ENCODE results near the gene MITF.

Gene MITF

DNA sequence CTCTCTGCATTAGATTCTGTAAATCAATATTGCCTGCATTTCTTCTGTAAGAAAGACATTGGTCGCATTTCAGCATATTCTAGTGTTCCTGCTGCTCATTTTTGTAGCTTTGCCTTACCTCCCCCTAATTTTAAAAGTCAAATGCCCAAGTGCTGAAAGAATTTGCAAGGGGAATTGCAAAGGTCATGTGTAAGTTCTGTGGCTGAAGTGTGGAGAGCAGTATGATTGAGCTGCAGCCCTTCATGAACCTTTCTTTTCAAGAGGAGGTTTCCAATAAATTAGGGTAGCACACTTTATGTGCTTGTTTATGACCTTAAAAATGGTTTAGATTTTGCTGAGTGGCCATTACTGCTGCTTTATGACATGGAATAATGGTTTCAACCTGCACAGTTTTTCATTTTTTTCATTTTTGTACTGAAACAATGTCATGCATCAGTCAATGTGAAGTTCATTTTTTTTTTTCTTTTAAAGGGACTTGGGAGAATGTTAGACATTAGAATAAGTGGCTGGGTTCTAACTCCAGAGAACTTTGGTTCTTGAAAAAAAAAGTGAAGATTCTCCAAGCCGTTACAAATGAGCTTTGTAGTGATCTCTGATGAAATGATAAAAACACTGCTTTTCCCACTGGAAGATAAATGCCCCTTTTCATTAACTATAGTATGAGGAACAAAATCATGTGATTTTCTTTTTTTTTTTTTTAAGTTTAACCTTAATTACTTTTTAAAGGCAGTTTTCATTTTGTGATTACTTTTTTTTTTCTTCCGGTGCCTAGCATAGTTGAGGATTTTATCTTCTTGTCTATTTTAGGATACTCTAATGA, 99.6 kb downstream of the MITF start:
- no peak for DNase-seq (ENCODE audit: low spot score)

DNA sequence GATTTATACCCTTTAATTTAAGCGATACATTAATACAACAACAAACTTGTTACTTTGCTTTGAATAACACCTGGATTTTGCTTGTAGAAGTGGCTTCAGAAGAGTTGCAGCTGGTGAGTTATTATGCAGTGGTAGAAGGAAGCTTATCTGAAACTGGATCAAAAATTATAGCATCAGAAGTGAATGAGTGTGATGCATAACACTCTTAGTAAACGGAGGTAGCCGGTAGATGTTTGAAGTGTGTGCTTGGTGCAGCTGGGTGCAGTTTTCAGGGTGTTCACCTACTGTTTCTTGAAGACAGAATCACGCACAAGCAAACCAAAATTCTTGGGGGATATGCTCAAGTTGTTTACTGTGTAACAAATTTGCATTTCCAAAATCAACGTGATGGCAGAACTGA, 103.1 kb downstream of the MITF start:
- DNase-seq (ENCODE audit: low spot score): no peak

DNA sequence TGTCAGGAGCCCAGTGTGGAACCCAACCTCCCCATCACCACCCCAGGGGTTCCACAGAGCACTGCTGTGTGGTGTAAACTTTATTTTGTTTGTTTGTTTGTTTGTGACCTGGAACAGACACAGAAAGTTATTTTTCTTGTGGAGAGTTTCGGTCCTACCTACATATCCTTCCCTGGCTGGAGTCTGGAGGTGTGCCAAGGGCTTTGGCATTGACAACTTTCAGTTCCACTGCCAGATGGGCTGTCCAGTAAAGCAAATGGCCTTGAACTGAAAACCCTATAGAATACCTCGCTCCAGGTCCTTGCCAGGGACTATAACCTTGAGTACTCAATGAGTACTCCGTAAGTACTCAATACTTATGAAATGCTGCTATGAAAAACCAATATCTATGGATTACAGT, 103.5 kb downstream of the MITF start:
- no peak for DNase-seq (ENCODE audit: low spot score)

DNA sequence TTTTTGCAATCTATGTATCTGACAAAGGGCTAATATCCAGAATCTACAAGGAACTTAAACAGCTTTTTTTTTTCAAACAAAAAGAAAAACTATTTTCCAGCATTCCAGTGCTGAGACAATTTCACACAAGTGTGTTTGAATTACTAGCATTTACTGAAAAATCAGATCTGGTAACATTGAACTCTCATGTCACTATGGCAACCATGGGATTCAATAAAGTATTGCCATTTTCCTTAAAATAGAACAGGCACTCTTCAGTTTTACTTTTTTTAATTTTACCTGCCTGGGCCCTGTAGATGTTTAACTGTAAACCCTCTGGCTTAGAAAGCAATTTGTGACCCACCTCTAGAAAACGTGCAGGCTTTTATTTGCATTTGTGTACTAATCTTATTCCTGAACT, 105.4 kb downstream of the MITF start:
- DNase-seq (ENCODE audit: low spot score): no peak

DNA sequence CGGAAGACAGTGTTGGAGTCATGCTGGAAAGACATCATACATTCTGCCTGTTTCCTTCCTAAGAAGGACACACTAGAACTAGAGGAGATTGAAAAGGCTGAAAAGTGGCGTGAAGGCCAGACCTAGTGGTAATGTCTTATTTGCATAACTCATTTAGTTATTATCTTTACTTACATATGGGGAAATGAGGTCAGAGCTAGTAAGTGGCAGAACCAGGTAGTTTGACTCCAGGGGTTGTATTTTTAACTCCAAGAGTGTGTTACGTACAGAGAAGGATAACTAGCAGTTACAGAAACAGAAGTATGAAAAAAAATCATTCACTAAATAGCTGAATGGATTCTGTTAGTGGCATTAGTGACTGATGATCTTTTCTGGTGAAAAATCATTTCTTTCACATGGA, 108.0 kb downstream of the MITF start:
- DNase-seq (ENCODE audit: low spot score): no peak

DNA sequence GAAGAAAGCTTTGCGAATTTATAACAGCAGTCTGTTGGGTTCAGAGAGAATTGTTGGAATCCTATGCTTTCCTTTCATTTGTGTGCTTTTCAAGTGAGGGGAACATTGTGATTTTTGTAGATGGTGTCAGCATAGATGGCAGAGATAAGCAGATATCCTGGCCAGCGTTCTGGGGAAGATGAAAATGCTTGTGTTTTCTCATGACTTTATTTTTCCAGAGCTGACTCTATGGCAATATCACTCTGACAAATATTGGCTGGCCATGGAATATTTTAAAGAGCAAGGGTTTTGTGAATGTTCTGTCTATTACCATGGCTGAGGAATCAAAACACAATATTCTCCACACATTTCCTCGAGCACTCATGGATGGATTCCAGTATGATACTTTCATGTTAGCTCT, 108.8 kb downstream of the MITF start:
- no peak for DNase-seq (ENCODE audit: low spot score)

DNA sequence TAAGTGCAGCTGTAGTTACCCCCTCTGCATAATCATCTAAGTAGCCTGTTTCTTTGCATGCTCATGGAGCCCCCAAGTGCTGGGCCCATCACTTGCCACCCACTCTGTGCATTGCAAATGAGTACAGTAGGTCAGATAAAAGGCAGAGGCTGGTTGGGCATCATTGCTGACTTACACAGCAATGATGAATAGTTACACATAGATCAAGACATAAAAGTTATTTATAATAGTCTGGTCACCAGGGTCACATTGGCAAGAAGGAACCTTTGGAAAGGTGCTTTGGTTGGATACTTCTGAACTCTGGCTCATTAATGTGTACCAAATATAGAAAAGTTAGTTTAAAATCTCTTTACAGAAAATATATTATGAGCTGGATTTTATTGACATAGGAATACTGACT, 111.6 kb downstream of the MITF start:
- no peak for DNase-seq (ENCODE audit: low spot score)

DNA sequence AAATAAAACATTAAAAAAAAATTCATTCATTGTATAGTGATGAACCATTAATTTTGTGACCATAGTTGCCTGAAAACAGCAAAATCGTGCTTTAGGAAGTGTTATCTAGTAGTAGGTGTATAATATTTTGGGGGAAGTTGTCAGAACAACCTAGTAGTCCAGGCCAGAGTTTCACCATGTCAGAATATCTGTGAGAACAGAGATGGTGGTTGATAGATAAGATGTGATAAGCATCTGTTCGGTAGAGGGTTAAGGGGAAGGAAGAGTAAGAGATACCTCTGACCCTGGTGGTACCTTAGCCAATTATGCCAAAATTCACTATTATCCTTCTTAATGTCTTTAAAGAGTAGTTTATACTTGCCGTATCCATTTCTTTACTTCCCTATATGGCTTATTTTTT, 113.8 kb downstream of the MITF start:
- no peak for DNase-seq (ENCODE audit: low spot score)

DNA sequence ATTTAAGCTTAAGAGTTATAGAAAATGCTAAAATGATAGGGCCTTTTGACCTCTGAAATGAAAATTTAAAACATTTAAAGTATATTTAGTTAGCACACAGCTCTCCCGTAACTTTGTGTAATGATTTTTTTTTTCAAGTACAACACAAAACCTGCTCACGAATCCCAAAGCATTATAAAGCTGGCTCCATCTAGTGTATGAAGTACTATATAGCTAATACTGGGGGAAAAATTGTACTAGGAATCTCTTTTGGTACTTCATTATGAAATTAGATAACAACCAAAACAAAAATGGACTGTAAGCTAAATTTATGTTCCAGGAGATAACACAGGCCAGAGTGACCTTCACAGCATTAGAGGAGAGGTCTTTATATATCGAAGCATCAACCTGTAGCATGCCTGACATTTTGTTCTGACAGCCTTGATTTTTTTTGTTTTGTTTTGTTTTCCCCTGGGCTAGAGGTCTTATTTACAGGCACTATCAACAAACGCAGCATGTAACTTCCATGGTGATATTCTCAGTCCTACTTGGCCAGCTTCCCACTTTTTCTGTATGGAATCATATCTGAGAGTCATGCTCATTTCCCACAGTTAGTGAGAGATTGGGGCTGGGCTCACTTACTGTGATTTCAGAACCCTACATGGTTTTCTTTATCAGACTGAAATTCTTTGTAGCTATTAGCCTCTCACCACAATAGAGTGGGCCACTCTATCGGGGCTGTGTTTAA, 116.3 kb downstream of the MITF start:
- DNase-seq (ENCODE audit: low spot score): no peak

DNA sequence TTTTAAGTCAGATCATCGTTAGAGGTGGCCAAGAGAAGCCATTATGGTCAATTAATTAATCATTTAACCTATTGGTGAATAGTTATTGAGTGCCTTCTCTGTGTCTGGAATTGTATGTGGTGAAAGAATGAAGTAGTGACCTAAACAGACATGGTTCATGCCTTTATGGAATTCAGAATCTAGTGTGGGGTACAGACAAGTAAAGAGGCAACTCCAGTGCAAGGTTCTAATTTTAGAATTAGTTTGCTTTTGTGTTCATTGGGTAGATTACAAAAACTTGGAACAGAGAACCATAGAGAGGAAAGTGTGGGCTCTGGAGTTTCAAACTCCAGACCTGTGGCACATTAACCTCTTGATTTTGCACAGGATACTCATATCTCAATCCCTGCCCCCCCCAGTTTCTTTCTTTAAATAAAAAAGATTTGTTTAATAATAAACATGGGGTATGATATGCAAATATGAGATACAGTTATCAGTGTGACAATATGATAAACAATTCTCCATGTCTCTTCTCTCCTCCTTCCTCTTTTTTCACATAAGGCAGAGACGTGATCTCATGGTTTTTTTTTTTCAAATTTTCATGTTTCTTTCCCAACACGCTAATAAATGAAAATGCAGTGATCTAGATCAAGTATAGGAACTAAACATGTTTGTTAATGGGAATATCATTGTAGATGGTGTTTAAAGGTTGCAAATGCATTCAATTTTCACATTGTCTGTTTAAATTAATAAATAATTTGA, 117.9 kb downstream of the MITF start:
- DNase-seq (ENCODE audit: low spot score): no peak

DNA sequence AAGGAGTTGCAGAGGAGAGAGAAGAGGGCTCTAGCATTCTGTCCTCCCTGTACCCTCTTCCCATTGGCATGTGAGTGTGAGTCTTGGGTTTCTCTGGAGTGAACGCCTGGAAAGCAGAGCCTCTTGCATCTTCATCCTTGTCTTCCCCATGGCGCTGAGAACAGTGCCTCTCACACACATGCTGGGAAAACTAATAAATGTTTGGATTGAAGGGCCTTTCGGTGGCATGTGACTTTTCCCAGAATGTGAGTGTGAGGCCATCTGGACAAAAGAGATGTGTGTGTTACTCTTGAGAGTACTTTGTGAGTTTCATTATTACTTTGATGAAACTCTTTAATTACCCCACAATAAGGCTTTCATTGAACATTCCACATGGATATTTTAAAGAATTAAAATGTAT, 122.3 kb downstream of the MITF start:
- no peak for DNase-seq (ENCODE audit: low spot score)

DNA sequence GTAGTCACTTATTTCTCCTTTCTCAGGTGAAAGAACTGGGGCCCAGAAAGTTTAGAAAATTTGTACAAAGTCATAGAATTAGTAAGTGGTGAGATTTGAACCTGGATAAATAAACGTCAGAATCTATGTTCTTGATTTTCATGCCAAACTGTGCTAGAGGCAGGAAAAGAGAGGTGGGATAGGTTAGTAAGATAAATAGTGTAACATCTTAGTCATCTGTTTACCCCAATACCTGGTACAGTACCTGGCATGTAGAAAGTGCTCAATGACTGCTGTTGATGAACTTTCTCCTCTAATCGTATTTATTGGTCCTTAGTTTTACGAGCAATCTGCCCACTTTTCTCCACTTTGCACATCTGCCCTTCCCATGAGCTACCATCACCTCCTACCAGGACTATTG, 124.9 kb downstream of the MITF start:
- DNase-seq (ENCODE audit: low spot score): no peak

DNA sequence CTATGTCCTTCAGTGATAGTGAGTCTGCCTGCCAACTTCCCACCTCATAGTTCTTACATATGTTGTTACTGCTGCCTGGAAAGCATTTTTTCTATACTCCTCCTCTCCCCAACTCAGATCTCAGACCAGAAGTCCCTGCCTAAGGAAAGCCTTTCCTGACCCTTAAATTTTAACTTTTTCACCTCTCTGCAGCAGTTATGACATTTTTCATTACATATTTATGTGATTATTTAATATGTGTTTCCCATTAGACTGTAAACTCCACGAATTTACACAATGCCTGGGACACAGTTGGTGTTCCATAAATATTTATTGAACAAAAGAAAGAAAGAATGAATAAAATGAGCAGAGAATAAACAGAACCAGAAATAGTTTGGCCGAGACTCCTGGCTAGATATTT, 125.5 kb downstream of the MITF start:
- no peak for DNase-seq (ENCODE audit: low spot score)

DNA sequence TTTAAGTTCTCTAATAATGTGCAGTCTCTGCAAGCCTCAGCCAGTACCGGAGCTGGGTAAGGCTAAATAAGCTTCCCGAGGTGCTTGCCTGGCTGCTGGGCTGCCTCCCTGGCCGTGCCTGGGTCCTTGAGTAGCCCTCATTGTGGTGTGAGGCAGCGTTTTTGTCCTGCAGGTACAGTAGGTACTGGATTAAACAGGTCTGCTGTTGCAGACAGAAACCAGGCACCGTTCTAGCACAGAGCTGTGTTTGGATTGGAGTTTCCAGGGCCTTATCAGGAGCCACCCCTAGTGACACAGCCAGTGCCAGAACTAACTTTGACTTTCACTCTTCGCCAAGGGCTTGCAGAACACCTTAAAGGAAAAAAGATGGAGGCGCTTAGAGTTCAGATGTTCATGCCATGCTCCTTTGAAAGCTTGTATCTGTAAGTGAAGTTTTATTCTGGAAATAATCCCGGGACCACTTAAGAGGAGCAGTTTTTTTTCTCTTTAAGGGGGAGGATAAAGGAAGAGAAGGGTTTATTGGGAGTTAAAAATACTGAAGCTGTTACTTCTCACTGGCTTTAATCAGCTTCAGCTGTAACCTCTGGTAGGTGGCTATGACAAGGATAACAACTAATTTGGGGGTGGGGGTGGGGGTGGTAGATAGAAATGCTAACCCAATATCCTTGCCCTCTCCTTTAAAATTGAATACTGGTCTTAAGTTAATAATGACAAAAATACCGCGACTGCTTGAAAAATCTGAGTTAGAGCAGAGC, 126.8 kb downstream of the MITF start:
- DNase-seq (ENCODE audit: low spot score): no peak

DNA sequence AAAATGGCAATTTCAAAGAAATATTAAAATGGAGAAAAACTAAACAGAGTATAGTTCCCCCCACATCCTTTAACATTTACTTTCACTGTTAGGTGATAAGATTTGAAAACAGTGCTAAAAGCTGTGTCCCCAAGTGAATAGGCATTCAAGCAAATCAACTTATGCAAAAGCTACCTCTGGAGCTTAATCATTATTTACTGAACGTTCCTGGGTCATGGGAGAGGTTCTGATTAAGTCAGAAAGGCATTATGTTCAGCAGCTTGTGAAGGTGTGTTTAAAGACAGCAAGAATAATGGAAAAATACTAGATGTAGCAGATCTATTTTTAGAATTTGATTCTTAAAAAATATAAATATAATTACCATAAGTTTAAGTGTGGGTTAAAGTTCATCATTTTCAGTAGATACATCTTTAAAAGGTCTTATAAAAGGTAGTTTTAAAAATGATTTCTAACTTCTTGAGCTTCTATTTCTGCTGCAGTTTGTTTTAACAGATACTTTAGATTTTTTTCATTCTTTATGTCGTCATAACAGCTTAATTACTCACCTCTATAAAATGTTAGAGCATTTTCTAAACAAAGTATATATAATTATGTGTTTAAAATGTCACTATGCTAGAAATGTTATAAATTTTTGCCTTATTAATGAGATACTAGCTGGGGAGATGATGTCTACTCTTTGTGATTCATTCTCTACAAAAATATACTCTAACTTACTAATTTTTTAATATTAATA, 127.9 kb downstream of the MITF start:
- DNase-seq (ENCODE audit: low spot score): no peak

DNA sequence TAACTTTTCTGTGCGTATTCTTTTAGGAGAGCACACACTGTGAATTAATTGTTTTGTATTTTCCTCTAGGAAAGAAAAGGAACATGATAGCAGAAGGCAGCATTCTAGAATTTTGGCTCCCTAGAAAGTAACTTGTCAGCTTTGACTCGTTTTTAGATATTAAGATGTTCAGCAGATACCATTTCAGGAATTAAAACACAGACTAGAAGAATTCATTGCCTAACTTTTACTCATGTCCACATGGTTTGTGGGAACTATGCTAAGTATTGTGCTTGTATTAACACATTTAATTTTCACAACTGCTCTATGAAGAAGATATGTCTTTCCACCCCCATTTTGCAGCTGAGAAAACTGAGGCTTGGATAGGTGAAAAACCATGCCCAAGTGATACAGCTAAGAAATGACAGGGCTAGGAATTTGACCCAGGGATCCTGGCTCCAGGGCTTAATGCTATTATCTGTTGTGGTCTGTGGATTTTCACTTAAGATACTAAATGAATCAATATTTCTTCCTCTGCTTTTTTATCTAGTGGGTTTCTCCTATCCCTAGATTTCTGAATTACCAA, 128.8 kb downstream of the MITF start:
- no peak for DNase-seq (ENCODE audit: low spot score)

DNA sequence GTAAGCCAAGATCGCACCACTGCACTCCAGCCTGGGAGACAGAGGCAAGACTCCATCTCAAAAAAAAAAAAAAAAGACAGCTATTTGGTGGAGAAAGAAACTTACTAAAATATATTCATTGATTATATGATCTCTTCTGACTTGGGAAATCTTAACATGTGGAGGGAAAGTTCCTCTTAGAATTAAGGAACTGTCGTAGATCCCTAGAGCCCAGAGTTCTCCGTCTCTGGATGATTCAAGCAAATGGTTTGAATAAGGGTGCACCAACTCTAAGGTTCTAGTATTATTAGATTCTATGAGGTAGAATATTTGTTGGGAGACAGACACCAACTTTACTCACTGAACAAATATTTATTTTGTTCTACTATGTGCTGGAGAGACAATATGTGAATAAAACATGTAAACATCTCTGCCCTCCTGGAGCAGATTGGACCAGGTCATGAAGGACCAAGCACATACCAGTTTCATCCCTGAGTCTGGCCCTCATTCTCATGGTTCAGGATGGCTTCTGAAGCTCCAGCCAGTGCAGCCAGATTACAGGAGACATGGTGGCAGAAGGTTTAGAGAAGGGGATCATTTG, 129.7 kb downstream of the MITF start:
- no peak for DNase-seq (ENCODE audit: low spot score)

DNA sequence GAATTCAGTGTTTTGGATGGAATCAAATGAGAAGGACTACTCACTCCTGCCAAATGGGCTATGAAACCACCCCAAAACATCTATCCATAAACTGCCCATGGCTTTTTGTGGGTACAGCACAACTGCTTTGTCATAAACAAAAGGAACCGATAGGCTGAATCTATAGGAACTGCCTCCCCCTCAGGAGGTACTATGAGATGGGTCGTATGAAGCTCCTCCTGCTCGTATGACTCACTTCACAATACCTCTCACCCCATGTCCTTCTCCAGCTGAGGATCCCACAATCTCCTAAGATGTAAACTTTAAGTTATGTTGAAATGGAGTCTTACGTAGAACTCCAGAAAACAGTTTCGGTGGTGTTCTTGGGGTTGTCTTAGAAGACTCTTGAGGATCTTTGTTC, 130.4 kb downstream of the MITF start:
- no peak for DNase-seq (ENCODE audit: low spot score)

DNA sequence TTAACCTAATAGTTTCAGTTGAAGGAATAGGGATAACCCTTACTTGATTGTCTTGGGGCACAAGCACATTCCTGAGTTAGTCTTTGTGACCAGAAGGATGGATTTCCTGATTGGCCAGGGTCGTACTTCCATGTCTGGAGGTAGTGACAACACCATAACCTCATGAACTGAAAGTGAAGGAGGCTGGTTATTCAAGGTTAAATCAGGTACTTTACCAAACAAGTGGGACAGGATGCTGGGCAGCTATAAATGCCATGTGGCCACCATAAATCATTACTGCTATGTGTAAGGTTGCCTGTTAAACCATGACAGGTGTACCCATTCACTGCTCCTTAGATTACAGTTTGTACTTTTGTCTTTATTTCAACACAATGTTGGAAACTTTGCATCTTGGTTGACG, 132.0 kb downstream of the MITF start:
- DNase-seq (ENCODE audit: low spot score): no peak

DNA sequence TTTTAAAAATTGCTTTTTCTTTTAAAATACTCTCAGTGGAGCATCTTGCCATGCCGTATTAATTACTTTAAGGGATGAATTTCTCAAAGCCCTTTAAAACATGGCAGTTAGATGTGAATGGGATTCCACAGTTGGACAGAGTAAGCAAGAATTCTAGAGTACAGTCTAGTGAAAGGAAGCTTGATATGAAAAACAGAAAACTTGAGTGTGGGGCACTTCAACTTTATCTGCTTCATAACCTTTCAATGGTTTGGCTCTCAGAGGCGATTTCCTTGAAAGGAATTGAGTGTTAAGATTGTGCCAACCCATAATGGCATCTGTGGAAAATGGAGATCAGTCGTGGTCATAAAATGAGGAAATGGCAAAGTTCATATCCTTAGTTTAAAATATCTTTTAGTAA, 132.6 kb downstream of the MITF start:
- no peak for DNase-seq (ENCODE audit: low spot score)

DNA sequence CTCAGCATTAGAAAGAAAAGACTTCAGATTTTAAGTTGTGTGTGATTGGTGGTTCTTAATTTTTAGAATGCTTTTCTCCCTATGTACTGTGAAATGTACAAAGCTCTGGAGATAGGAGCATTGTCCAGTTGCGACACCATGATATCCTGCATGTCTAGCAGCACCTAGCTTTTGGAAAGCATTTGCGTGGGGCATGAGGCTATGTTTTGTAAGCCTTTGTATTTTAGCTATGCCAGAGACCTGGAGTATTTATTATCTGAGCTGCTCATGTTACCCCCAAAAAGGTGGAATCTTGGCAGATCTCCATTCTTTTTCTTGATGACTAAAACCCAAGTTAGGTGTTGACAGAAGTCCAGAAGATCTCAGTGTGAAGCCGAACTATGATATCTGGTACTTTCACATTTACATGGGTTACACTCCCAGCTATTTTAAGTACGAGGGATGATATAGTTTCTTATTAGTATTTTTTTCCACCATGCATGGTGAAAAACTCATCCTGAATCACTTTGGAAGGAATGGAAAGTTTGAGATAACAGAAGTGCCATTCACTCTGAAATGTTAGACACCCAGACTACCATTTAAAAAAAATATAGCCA, 133.6 kb downstream of the MITF start:
- no peak for DNase-seq (ENCODE audit: low spot score)

Data from activated CD4-positive, alpha-beta T cell treated with anti-CD3 and anti-CD28 coated beads, Interleukin-2, Interleukin-4, amounts not matched to agents 100 ng/mL and 50 ng/mL, durations not matched to agents 16 hours and 8 hours (primary cell).